HG03039 (cell line): Measurements from ENCODE around the gene AMBP.

Source experiments
- ATAC-seq: cut with Tn5 transposase; IDR thresholded peaks from one replicate; pipeline ENCODE4 v1.9.1; 2021; ENCODE audit warnings: mild to moderate bottlenecking, moderate library complexity; ENCODE audit not compliant: unreplicated experiment

AMBP gene

GRCh38 chr9:114076237-114077161 lies 1.6 kb downstream of the AMBP start:
- no peak for ATAC-seq

- ATAC-seq = no peak
Observed at GRCh38 chr9:114075602-114076001, 2.5 kb downstream of the AMBP start.

GRCh38 chr9:114072184-114073140 lies 5.6 kb downstream of the AMBP start:
- ATAC-seq = no peak

- ATAC-seq = no peak
Observed at GRCh38 chr9:114071197-114071795, 6.8 kb downstream of the AMBP start.

- ATAC-seq = no peak
Observed at GRCh38 chr9:114070188-114071103, 7.7 kb downstream of the AMBP start.

GRCh38 chr9:114069476-114070187 lies 8.5 kb downstream of the AMBP start:
- ATAC-seq = no peak

- no peak for ATAC-seq
Observed at GRCh38 chr9:114065304-114065703, 12.8 kb downstream of the AMBP start.

- no peak for ATAC-seq
Observed at GRCh38 chr9:114061830-114062474, 16.1 kb downstream of the AMBP start.

- no peak for ATAC-seq
Observed at GRCh38 chr9:114061292-114061691, 16.8 kb downstream of the AMBP start.

- no peak for ATAC-seq
Observed at GRCh38 chr9:114060711-114061110, 17.4 kb downstream of the AMBP start.

- no peak for ATAC-seq
Observed at GRCh38 chr9:114060070-114060469, 18.0 kb downstream of the AMBP start.

- ATAC-seq = no peak
Observed at GRCh38 chr9:114059047-114059803, 18.9 kb downstream of the AMBP start.

GRCh38 chr9:114058688-114059046 lies 19.4 kb downstream of the AMBP start:
- ATAC-seq = no peak

- ATAC-seq = no peak
Observed at GRCh38 chr9:114057161-114057885, 20.8 kb downstream of the AMBP start.

- no peak for ATAC-seq
Observed at GRCh38 chr9:114056527-114056926, 21.6 kb downstream of the AMBP start.

GRCh38 chr9:114055894-114056293 lies 22.2 kb downstream of the AMBP start:
- no peak for ATAC-seq

GRCh38 chr9:114055061-114055460 lies 23.0 kb downstream of the AMBP start:
- ATAC-seq = no peak
